HCT116 (cell line): ENCODE data around the gene OASL.

ENCODE experiments used
- EZH2phosphoT487 ChIP-seq: fragments of 200-600 bp; IDR thresholded peaks from 2 replicates; pipeline ENCODE4 v1.6.1; 2018; ENCODE audit warnings: antibody characterized with exemption, borderline replicate concordance
- JUND ChIP-seq: IDR thresholded peaks from 2 replicates; pipeline ENCODE4 v1.6.1; 2012
- ZNF274 ChIP-seq: fragments of 200-500 bp; sonication (Bioruptor generic); IDR thresholded peaks from 2 replicates; pipeline ENCODE4 v1.6.1; 2014; ENCODE audit warnings: mild to moderate bottlenecking, low read depth, low read length, inconsistent platforms
- TF ChIP-seq, protein P1 (sequence below): IDR thresholded peaks from 2 replicates; pipeline ENCODE4 v1.6.1; 2012; ENCODE audit warnings: low read depth
- TF ChIP-seq, protein P2 (sequence below), 3 experiments: fragments of 200-600 bp in 1 of 3; sonication (generic) in 1 of 3; IDR thresholded peaks in 2 of 3; conservative IDR thresholded peaks in 1 of 3; 2 replicates each; pipeline ENCODE4 v1.5.1; 2012 to 2017; ENCODE audit warnings: low read depth in 2 of 3, low read length in 2 of 3, antibody characterized with exemption in 1 of 3, borderline replicate concordance in 1 of 3, control low read depth in 1 of 3, mild to moderate bottlenecking in 1 of 3, mixed read lengths in 1 of 3, mixed run types in 1 of 3, moderate library complexity in 1 of 3; ENCODE audit not compliant: insufficient read depth in 1 of 3

DNA sequence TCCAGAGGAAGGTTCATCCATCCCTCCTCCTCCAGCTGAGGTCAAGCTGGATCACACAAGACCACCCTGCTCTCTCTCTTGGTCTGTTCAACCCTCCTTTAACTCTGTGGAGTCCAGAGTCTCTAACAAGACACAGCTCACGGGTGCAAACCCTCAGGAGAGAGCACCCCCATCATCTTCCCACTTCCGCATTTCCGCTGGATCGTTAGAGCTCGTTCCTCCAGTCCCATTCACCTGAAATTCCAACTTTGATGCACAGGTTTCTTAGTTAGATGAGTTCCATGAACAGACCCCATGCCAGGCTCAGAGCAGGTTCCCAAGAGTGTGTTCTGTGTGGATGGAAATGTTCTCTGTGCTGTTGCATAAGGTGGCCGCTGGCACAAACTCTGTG is 49.1 kb upstream of the OASL start:
- TF ChIP-seq EZH2phosphoT487 (no peak), JUND (no peak), ZNF274 (no peak)
- TF ChIP-seq, protein P1, sequence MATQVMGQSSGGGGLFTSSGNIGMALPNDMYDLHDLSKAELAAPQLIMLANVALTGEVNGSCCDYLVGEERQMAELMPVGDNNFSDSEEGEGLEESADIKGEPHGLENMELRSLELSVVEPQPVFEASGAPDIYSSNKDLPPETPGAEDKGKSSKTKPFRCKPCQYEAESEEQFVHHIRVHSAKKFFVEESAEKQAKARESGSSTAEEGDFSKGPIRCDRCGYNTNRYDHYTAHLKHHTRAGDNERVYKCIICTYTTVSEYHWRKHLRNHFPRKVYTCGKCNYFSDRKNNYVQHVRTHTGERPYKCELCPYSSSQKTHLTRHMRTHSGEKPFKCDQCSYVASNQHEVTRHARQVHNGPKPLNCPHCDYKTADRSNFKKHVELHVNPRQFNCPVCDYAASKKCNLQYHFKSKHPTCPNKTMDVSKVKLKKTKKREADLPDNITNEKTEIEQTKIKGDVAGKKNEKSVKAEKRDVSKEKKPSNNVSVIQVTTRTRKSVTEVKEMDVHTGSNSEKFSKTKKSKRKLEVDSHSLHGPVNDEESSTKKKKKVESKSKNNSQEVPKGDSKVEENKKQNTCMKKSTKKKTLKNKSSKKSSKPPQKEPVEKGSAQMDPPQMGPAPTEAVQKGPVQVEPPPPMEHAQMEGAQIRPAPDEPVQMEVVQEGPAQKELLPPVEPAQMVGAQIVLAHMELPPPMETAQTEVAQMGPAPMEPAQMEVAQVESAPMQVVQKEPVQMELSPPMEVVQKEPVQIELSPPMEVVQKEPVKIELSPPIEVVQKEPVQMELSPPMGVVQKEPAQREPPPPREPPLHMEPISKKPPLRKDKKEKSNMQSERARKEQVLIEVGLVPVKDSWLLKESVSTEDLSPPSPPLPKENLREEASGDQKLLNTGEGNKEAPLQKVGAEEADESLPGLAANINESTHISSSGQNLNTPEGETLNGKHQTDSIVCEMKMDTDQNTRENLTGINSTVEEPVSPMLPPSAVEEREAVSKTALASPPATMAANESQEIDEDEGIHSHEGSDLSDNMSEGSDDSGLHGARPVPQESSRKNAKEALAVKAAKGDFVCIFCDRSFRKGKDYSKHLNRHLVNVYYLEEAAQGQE = no peak
- TF ChIP-seq, protein P2, sequence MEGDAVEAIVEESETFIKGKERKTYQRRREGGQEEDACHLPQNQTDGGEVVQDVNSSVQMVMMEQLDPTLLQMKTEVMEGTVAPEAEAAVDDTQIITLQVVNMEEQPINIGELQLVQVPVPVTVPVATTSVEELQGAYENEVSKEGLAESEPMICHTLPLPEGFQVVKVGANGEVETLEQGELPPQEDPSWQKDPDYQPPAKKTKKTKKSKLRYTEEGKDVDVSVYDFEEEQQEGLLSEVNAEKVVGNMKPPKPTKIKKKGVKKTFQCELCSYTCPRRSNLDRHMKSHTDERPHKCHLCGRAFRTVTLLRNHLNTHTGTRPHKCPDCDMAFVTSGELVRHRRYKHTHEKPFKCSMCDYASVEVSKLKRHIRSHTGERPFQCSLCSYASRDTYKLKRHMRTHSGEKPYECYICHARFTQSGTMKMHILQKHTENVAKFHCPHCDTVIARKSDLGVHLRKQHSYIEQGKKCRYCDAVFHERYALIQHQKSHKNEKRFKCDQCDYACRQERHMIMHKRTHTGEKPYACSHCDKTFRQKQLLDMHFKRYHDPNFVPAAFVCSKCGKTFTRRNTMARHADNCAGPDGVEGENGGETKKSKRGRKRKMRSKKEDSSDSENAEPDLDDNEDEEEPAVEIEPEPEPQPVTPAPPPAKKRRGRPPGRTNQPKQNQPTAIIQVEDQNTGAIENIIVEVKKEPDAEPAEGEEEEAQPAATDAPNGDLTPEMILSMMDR (IDR thresholded peaks at IDR 0.05 in 2 of 3, conservative IDR thresholded peaks at IDR 0.05 in 1 of 3; ENCODE audit: borderline replicate concordance in 1 of 3, insufficient read depth in 1 of 3, low read depth in 2 of 3, low read length in 2 of 3) = no peak
